COLO829 (cell line): ENCODE results near the gene ADGRG2.
"Not testable (repeated sequence)": the region's sequence is repeated elsewhere in the genome, so short reads cannot be mapped to it uniquely, and the experiment has no call there.

Experiments used
- DNase-seq: peaks from one replicate; pipeline ENCODE4 v3.0.0; 2012; ENCODE audit warnings: low spot score

Gene ADGRG2

GRCh38 chrX:19003756-19004155 is 118.5 kb downstream of the ADGRG2 start:
- no peak for DNase-seq

GRCh38 chrX:18998653-18999052 is 123.6 kb downstream of the ADGRG2 start:
- no peak for DNase-seq

GRCh38 chrX:18997916-18998315 is 124.4 kb downstream of the ADGRG2 start:
- DNase-seq, result no peak

- no peak for DNase-seq
These were observed 125.7 kb downstream of the ADGRG2 start for GRCh38 chrX:18996536-18996935.

GRCh38 chrX:18995221-18995620 is 127.0 kb downstream of the ADGRG2 start:
- peak; percentile 33 for DNase-seq

- no peak for DNase-seq
These were observed 127.6 kb downstream of the ADGRG2 start for GRCh38 chrX:18994713-18995112.

- DNase-seq, result no peak
These were observed 129.4 kb downstream of the ADGRG2 start for GRCh38 chrX:18992829-18993228.

- no peak for DNase-seq
These were observed 137.2 kb downstream of the ADGRG2 start for GRCh38 chrX:18985186-18985435.

- peak; percentile 76 for DNase-seq
These were observed 137.7 kb downstream of the ADGRG2 start for GRCh38 chrX:18984381-18985185.

- DNase-seq, result peak; percentile 11
These were observed 138.4 kb downstream of the ADGRG2 start, which contains the start of gene PHKA2 for GRCh38 chrX:18983666-18984380. PHKA2 (minus strand) TSS chrX:18984114; CDS start chrX:18983932, 182 bp downstream.

- no peak for DNase-seq
These were observed 141.0 kb downstream of the ADGRG2 start for GRCh38 chrX:18981124-18981807.

- DNase-seq, result not testable (repeated sequence)
These were observed 142.0 kb downstream of the ADGRG2 start for GRCh38 chrX:18980262-18980661.

- DNase-seq, result no peak
These were observed 147.3 kb downstream of the ADGRG2 start for GRCh38 chrX:18974993-18975392.

- peak; percentile 33 for DNase-seq
These were observed 148.6 kb downstream of the ADGRG2 start for GRCh38 chrX:18973527-18974192.

GRCh38 chrX:18971506-18971905 is 150.8 kb downstream of the ADGRG2 start:
- no peak for DNase-seq

GRCh38 chrX:18970465-18970864 is 151.8 kb downstream of the ADGRG2 start:
- no peak for DNase-seq

- no peak for DNase-seq
These were observed 155.6 kb downstream of the ADGRG2 start for GRCh38 chrX:18966624-18967023.

- no peak for DNase-seq
These were observed 157.4 kb downstream of the ADGRG2 start for GRCh38 chrX:18964901-18965300.

GRCh38 chrX:18964026-18964425 is 158.2 kb downstream of the ADGRG2 start:
- DNase-seq, result no peak

GRCh38 chrX:18962329-18962728 is 159.9 kb downstream of the ADGRG2 start:
- DNase-seq, result no peak

GRCh38 chrX:18961686-18962085 is 160.6 kb downstream of the ADGRG2 start:
- no peak for DNase-seq

GRCh38 chrX:18956303-18957032 is 165.8 kb downstream of the ADGRG2 start:
- DNase-seq, result no peak
